IPS-20b (cell line): ENCODE results near the gene CLSTN2.

Source experiments
- H3K27ac ChIP-seq: one replicate; pipeline ENCODE4 v1.5.1; 2013; ENCODE audit warnings: low read length
- H3K27me3 ChIP-seq: 2 replicates; pipeline ENCODE4 v1.6.1; 2013; ENCODE audit warnings: mild to moderate bottlenecking, low read length, inconsistent platforms; ENCODE audit not compliant: insufficient read depth
- H3K36me3 ChIP-seq: 2 replicates; pipeline ENCODE4 v1.6.1; 2013; ENCODE audit warnings: low read depth, mild to moderate bottlenecking, inconsistent platforms, low read length, moderate library complexity; ENCODE audit not compliant: insufficient read depth
- H3K4me1 ChIP-seq: 2 replicates; pipeline ENCODE4 v1.6.1; 2013; ENCODE audit warnings: mild to moderate bottlenecking, control low read depth, inconsistent platforms, low read length, moderate library complexity; ENCODE audit not compliant: insufficient read depth
- H3K4me3 ChIP-seq: 2 replicates; pipeline ENCODE4 v1.5.1; 2013; ENCODE audit warnings: mild to moderate bottlenecking, low read length, inconsistent platforms
- H3K9ac ChIP-seq: 2 replicates; pipeline ENCODE4 v1.6.1; 2013; ENCODE audit warnings: low read depth, mild to moderate bottlenecking, inconsistent platforms, low read length, moderate library complexity
- H3K9me3 ChIP-seq: 2 replicates; pipeline ENCODE4 v1.6.1; 2013; ENCODE audit warnings: mild to moderate bottlenecking, low read depth, low read length, inconsistent platforms; ENCODE audit not compliant: insufficient read depth

Gene CLSTN2

GRCh38 chr3:140529096-140529495 is 594.1 kb downstream of the CLSTN2 start:
- H3K9me3 ChIP-seq: no peaks in the 10 kb centered on the region
- H3K27ac ChIP-seq: no peak overlapping the region
- H3K4me1 ChIP-seq: no peaks in the 10 kb centered on the region
- H3K27me3 ChIP-seq: no peaks in the 10 kb centered on the region
- no peaks in the 10 kb centered on the region for H3K36me3 ChIP-seq
- no peak overlapping the region for H3K4me3 ChIP-seq
- no peak overlapping the region for H3K9ac ChIP-seq

GRCh38 chr3:140529558-140529957 is 594.6 kb downstream of the CLSTN2 start:
- no peaks in the 10 kb centered on the region for H3K36me3 ChIP-seq
- no peaks in the 10 kb centered on the region for H3K27me3 ChIP-seq
- no peak overlapping the region for H3K4me3 ChIP-seq
- no peak overlapping the region for H3K27ac ChIP-seq
- no peaks in the 10 kb centered on the region for H3K4me1 ChIP-seq
- H3K9ac ChIP-seq: no peak overlapping the region
- H3K9me3 ChIP-seq: no peaks in the 10 kb centered on the region

- H3K4me3 ChIP-seq: no peak overlapping the region
- H3K36me3 ChIP-seq: no peaks in the 10 kb centered on the region
- H3K27me3 ChIP-seq: no peaks in the 10 kb centered on the region
- H3K4me1 ChIP-seq: no peaks in the 10 kb centered on the region
- no peak overlapping the region for H3K9ac ChIP-seq
- H3K27ac ChIP-seq: no peak overlapping the region
- H3K9me3 ChIP-seq: no peaks in the 10 kb centered on the region
These were observed 595.1 kb downstream of the CLSTN2 start for GRCh38 chr3:140530131-140530530.

GRCh38 chr3:140530603-140531002 is 595.6 kb downstream of the CLSTN2 start:
- H3K36me3 ChIP-seq: no peaks in the 10 kb centered on the region
- H3K4me3 ChIP-seq: no peak overlapping the region
- no peak overlapping the region for H3K9ac ChIP-seq
- H3K9me3 ChIP-seq: no peaks in the 10 kb centered on the region
- H3K27ac ChIP-seq: no peak overlapping the region
- no peaks in the 10 kb centered on the region for H3K4me1 ChIP-seq
- H3K27me3 ChIP-seq: no peaks in the 10 kb centered on the region

GRCh38 chr3:140532793-140533330 is 597.9 kb downstream of the CLSTN2 start:
- H3K36me3 ChIP-seq: no peaks in the 10 kb centered on the region
- H3K27ac ChIP-seq: no peak overlapping the region
- no peaks in the 10 kb centered on the region for H3K27me3 ChIP-seq
- H3K9ac ChIP-seq: no peak overlapping the region
- no peaks in the 10 kb centered on the region for H3K9me3 ChIP-seq
- no peak overlapping the region for H3K4me3 ChIP-seq
- no peaks in the 10 kb centered on the region for H3K4me1 ChIP-seq

GRCh38 chr3:140536926-140537726 is 602.1 kb downstream of the CLSTN2 start:
- Histone ChIP-seq H3K27ac (no peak overlapping the region), H3K4me1 (no peaks in the 10 kb centered on the region), H3K4me3 (no peak overlapping the region), H3K9ac (no peak overlapping the region), H3K36me3 (no peaks in the 10 kb centered on the region), H3K9me3 (no peaks in the 10 kb centered on the region), H3K27me3 (no peaks in the 10 kb centered on the region)

GRCh38 chr3:140537727-140538082 is 602.7 kb downstream of the CLSTN2 start:
- H3K27ac ChIP-seq: no peak overlapping the region
- no peaks in the 10 kb centered on the region for H3K4me1 ChIP-seq
- H3K4me3 ChIP-seq: no peak overlapping the region
- H3K27me3 ChIP-seq: no peaks in the 10 kb centered on the region
- H3K9me3 ChIP-seq: no peaks in the 10 kb centered on the region
- H3K9ac ChIP-seq: no peak overlapping the region
- no peaks in the 10 kb centered on the region for H3K36me3 ChIP-seq

- Histone ChIP-seq H3K27ac (no peak overlapping the region), H3K4me3 (no peak overlapping the region), H3K27me3 (no peaks in the 10 kb centered on the region), H3K9ac (no peak overlapping the region), H3K4me1 (no peaks in the 10 kb centered on the region), H3K36me3 (no peaks in the 10 kb centered on the region), H3K9me3 (no peaks in the 10 kb centered on the region)
These were observed 605.3 kb downstream of the CLSTN2 start for GRCh38 chr3:140540262-140540661.

GRCh38 chr3:140541975-140542653 is 607.1 kb downstream of the CLSTN2 start:
- H3K9ac ChIP-seq: no peak overlapping the region
- H3K4me1 ChIP-seq: no peaks in the 10 kb centered on the region
- no peak overlapping the region for H3K27ac ChIP-seq
- no peak overlapping the region for H3K4me3 ChIP-seq
- no peaks in the 10 kb centered on the region for H3K36me3 ChIP-seq
- no peaks in the 10 kb centered on the region; the same call in 1 of the 2 replicates for H3K27me3 ChIP-seq
- no peaks in the 10 kb centered on the region for H3K9me3 ChIP-seq

- H3K4me3 ChIP-seq: no peak overlapping the region
- H3K9ac ChIP-seq: no peak overlapping the region
These were observed 610.2 kb downstream of the CLSTN2 start for GRCh38 chr3:140545197-140545596.

GRCh38 chr3:140545756-140546155 is 610.8 kb downstream of the CLSTN2 start:
- H3K27me3 ChIP-seq: no peaks in the 10 kb centered on the region; the same call in 1 of the 2 replicates
- no peak overlapping the region for H3K27ac ChIP-seq
- H3K36me3 ChIP-seq: no peaks in the 10 kb centered on the region
- no peak overlapping the region for H3K9ac ChIP-seq
- H3K9me3 ChIP-seq: no peaks in the 10 kb centered on the region
- H3K4me3 ChIP-seq: no peak overlapping the region
- no peaks in the 10 kb centered on the region for H3K4me1 ChIP-seq

More at GRCh38 chr3:140545197-140545596, 610.2 kb downstream of the CLSTN2 start:
- Histone ChIP-seq H3K36me3 (no peaks in the 10 kb centered on the region), H3K9me3 (no peaks in the 10 kb centered on the region), H3K27me3 (no peaks in the 10 kb centered on the region; the same call in 1 of the 2 replicates), H3K4me1 (no peaks in the 10 kb centered on the region), H3K27ac (no peak overlapping the region)

- no peaks in the 10 kb centered on the region; the same call in 1 of the 2 replicates for H3K27me3 ChIP-seq
- H3K9ac ChIP-seq: no peak overlapping the region
- no peaks in the 10 kb centered on the region for H3K9me3 ChIP-seq
- no peaks in the 10 kb centered on the region for H3K4me1 ChIP-seq
- H3K36me3 ChIP-seq: no peaks in the 10 kb centered on the region
- no peak overlapping the region for H3K4me3 ChIP-seq
- H3K27ac ChIP-seq: no peak overlapping the region
These were observed 611.7 kb downstream of the CLSTN2 start for GRCh38 chr3:140546649-140547048.
